GM18519 (cell line): ENCODE data around the gene CDH22.

ENCODE experiments used
- ATAC-seq: cut with Tn5 transposase; IDR thresholded peaks from one replicate; pipeline ENCODE4 v1.9.1; 2021; ENCODE audit warnings: mild to moderate bottlenecking, moderate library complexity; ENCODE audit not compliant: unreplicated experiment, low FRiP score

The CDH22 gene

GRCh38 chr20:46304361-46304760 is 3.9 kb downstream of the CDH22 start:
- ATAC-seq = no peak

- ATAC-seq = no peak
Measured at GRCh38 chr20:46303176-46303956, 4.9 kb downstream of the CDH22 start.

- ATAC-seq = no peak
Measured at GRCh38 chr20:46302106-46302505, 6.2 kb downstream of the CDH22 start.

- no peak for ATAC-seq
Measured at GRCh38 chr20:46300281-46300680, 8.0 kb downstream of the CDH22 start.

- ATAC-seq = no peak
Measured at GRCh38 chr20:46299078-46299477, 9.2 kb downstream of the CDH22 start.

GRCh38 chr20:46298374-46298773 is 9.9 kb downstream of the CDH22 start:
- no peak for ATAC-seq

GRCh38 chr20:46296526-46297250 is 11.6 kb downstream of the CDH22 start:
- ATAC-seq = no peak

- ATAC-seq = no peak
Measured at GRCh38 chr20:46293084-46293483, 15.2 kb downstream of the CDH22 start.

- ATAC-seq = no peak
Measured at GRCh38 chr20:46291401-46291800, 16.9 kb downstream of the CDH22 start.

GRCh38 chr20:46289432-46289831 is 18.9 kb downstream of the CDH22 start:
- no peak for ATAC-seq

- ATAC-seq = no peak
Measured at GRCh38 chr20:46286977-46287376, 21.3 kb downstream of the CDH22 start.

- ATAC-seq = no peak
Measured at GRCh38 chr20:46286382-46286781, 21.9 kb downstream of the CDH22 start.

GRCh38 chr20:46285740-46286139 is 22.6 kb downstream of the CDH22 start:
- no peak for ATAC-seq

GRCh38 chr20:46285072-46285471 is 23.2 kb downstream of the CDH22 start:
- ATAC-seq = no peak

GRCh38 chr20:46284040-46284427 is 24.3 kb downstream of the CDH22 start:
- ATAC-seq = no peak

- no peak for ATAC-seq
Measured at GRCh38 chr20:46283426-46284039, 24.8 kb downstream of the CDH22 start.

- no peak for ATAC-seq
Measured at GRCh38 chr20:46282669-46283068, 25.6 kb downstream of the CDH22 start.

- ATAC-seq = no peak
Measured at GRCh38 chr20:46279103-46279502, 29.2 kb downstream of the CDH22 start.

GRCh38 chr20:46277602-46278001 is 30.7 kb downstream of the CDH22 start:
- ATAC-seq = no peak

- ATAC-seq = no peak
Measured at GRCh38 chr20:46276531-46276930, 31.8 kb downstream of the CDH22 start.

GRCh38 chr20:46275091-46275490 is 33.2 kb downstream of the CDH22 start:
- ATAC-seq = no peak

- no peak for ATAC-seq
Measured at GRCh38 chr20:46273717-46274116, 34.6 kb downstream of the CDH22 start.
